GM21723 (cell line): ENCODE data around the gene TMEM175.
A peak's percentile ranks its signal among the peaks of the same experiment; 100 is the strongest.
"Not testable (repeated sequence)": the region's sequence is repeated elsewhere in the genome, so short reads cannot be mapped to it uniquely, and the experiment has no call there.

Source experiments
- ATAC-seq: cut with Tn5 transposase; IDR thresholded peaks from one replicate; pipeline ENCODE4 v1.9.1; 2021; ENCODE audit warnings: mild to moderate bottlenecking, moderate library complexity; ENCODE audit not compliant: unreplicated experiment

Gene TMEM175

DNA sequence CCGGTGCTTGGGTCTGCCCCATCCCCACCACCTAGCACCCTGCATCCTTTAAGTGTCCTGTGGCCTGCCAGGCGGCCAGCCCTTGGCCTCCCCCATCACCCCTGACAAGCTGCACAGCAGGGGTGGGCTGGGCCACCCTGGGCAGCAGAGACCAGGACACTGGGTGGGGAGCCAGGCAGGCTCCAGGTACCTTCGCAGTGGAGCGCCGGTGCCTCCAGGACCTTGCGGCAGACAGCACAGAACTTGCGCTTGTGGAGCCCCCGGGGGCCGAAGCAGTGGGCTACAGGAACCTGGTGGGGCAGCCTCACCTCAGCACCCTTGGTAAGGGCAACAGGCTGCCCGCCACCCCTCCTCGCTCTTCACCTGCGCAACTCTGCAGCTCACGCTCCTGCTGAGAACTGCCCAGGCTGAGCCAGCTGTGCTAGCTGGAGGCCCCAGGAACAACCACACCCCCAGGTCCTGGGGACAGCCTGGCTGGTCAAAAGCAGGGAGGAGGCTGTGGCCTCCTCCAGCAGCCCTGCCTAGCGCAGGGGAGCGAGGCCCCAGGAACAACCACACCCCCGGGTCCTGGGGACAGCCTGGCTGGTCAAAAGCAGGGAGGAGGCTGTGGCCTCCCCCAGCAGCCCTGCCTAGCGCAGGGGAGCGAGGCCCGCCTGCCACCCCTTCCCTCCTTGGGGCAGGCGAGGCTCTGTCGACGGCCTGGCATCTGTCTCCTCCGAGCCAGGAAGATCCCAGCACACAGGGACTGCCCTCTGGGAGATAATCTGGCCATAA is 36.5 kb downstream of the TMEM175 start:
- no peak for ATAC-seq

DNA sequence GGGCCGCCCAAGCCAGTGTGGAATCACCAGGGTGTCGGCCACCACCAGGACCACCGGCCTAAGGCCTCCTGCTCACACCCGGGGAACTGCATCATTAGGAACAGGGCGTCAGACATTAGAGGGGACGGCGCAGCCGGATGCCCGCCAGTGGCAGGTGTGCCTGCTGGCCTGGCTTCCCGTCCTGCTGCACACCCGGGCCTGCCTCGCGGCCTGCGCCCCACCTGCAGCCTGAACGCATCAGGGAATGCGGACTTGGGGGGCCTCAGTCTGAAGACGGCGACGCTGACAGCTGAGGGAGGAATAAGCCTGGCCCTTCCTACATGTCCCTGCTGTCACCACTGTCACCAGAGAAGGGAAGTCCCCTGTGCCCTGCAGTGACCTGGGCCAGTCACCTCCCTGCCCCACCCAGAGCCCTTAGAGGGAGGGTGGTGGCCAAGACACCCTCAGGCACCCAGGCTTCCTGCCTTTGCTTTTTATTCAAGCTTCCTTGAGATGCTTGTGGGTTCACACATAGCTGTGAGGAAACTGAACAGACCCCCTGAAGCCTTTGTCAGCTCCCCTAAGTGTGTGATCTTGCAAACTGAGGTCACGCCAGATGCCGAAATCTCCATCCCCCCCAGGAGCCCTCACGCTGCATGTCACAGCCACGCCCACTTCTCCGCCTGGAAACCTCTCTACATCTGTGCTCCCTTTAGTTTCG is 37.9 kb downstream of the TMEM175 start:
- ATAC-seq, result no peak

DNA sequence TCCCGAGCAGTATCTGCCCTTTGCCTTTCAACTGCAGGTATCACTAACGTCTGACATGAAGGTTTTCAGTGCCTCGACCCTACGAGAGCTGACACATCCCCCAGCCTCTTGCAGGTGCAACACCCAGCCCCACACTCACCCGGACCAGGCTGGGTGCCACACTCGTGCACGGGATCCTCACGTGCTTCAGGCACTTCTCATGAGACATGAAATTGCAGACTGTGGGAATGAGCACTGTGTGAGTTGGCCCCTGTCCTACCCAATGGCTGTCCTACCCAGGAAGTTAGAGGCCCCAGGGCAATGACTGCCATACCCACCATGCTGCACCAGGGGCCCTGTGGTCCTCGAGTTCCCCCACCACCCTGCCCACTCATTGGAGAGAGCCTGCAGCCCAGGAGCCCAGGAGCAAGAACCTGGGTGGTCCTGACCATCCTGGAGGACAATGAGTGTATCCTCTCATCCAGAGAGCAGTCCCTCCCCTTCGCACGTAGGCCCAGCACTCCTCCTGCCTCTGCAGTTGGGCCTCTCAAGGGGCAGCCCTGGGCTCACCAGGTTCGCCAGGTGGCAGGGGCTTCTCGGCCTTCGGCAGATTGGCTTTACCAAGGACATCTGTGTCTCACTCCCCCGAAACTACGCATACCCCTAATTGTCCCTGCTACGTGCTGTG is 38.7 kb downstream of the TMEM175 start:
- ATAC-seq, result no peak

- ATAC-seq, result no peak
Observed at GRCh38 chr4:971666-972500, 39.6 kb downstream of the TMEM175 start.

DNA sequence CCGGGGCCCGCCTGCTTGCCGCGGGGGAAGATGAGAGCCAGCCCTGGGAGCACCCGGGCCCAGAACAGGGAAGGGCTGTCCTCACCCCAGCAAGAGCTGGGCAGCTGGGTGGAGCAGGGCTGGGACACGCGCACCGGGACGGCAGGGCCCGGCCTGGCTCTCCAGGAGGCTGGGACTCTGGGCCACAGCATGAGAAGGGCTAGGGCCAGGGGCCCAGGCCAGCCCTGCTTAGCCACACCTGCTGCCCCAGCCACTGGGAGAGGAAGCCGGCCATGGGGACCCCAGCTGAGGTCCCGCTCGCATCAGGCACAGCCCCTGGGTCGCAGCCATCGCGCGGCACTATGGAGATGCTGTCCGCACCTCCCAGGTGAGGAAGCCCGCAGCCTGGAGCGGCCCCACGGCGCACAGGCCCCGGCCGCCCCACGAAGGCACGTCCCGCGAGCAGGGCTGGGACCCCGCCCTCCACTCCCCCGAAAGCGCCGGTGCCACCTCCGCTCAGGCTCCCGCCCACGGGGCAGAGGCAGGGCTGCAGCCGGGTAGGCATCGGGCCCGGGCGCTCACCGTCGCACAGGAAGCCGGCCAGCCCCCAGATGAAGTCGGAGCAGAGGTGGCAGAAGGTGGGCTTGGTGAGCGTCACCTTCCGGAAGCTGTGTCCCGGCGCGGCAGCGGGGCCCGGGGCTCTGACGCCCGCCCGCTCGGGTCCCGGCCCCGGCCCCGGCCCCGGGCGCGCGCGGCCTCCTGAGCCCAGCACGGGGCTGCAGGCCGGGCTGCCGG is 40.6 kb downstream of the TMEM175 start:
- ATAC-seq, result peak; percentile 34

- ATAC-seq, result peak; percentile 57
Observed at GRCh38 chr4:973431-974397, 41.5 kb downstream of the TMEM175 start, which contains the start of gene DGKQ. Gene DGKQ, minus strand, starts transcription at chr4:973569. Its CDS starts 87 bp downstream, at chr4:973482.

GRCh38 chr4:974668-975067 is 42.4 kb downstream of the TMEM175 start:
- ATAC-seq, result no peak

GRCh38 chr4:976016-976415 is 43.8 kb downstream of the TMEM175 start:
- not testable (repeated sequence) for ATAC-seq

- no peak for ATAC-seq
Observed at GRCh38 chr4:978957-979701, 46.9 kb downstream of the TMEM175 start.

DNA sequence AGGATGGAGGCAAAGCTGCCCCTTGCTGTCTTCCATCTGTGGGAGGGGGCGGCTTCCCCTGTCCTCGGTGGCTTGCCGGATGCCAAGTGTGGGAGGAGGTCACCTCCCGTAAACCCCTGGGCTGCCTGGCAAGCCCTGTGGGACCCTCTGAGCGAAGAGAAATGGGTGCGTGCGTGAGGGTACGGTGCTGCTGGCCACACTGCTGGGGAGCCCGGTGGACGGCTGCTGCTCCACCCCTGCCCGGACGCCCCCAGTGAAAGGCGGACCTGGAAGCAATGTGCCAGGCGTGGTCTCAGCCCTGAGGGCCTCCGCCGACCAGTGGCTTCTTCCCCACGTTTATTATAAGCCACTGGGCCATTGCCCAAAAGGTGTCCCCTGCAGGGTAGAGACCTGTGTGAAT is 50.0 kb downstream of the TMEM175 start:
- ATAC-seq, result no peak

DNA sequence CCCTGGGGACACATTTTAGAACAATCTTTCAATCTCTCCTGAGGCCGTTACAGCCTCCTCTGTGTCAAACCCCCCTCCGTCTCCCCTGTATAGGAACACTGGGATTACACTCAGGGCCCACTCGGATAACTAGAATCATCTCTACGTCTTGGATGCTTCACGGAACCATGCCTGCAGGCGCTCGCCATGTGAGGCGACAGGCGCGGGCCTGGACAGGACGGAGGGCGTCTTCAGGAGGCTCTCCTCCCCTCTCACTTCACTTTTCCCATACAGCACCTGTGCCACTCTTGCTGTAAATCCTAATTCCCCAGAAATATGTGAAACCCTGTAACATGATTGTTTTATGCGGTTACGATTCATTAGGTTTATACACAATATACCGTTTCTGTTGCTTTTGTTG is 50.6 kb downstream of the TMEM175 start:
- no peak for ATAC-seq

GRCh38 chr4:984336-985054 is 52.2 kb downstream of the TMEM175 start:
- ATAC-seq, result no peak

GRCh38 chr4:985123-985830 is 53.0 kb downstream of the TMEM175 start:
- ATAC-seq, result no peak

GRCh38 chr4:986428-986878 is 54.2 kb downstream of the TMEM175 start:
- ATAC-seq, result peak; percentile 28

GRCh38 chr4:986879-987623 is 54.8 kb downstream of the TMEM175 start, which contains the start of gene IDUA:
Gene IDUA, plus strand, starts transcription at chr4:987044. Its CDS starts 41 bp downstream, at chr4:987085.
- ATAC-seq, result peak; percentile 80
